Small intestine (tissue), 7 donors: ENCODE results near the gene MIPEP. TPM values are rescaled to one million over a fixed set of nuclear protein-coding genes. Genes with fewer than 3 reads are reported as not detected.

Source experiments
- DNase-seq, 2 donors: peaks; one replicate each; pipeline versions ENCODE4 v3.0.0 to v3.0.0-alpha.2; 2013
- FAIRE-seq: peaks from 2 replicates; lab custom pipeline; 2012; peaks lifted over from hg19 to GRCh38; lab: Jason Lieb, UNC
- H3K27ac ChIP-seq, 3 donors: one replicate each; pipeline ENCODE4 v1.5.1; 2013; ENCODE audit warnings: low read length in 2 of 3, mild to moderate bottlenecking in 2 of 3, control low read depth in 1 of 3, inconsistent platforms in 1 of 3, low read depth in 1 of 3, moderate library complexity in 1 of 3
- H3K27me3 ChIP-seq, 3 donors: one replicate each; pipeline ENCODE4 v1.6.1; 2013; ENCODE audit warnings: low read length in 3 of 3, inconsistent platforms in 1 of 3; ENCODE audit not compliant: control insufficient read depth in 3 of 3, insufficient read depth in 3 of 3
- H3K36me3 ChIP-seq, 3 donors: one replicate each; pipeline ENCODE4 v1.6.1; 2013; ENCODE audit warnings: low read length in 3 of 3, inconsistent platforms in 1 of 3, low read depth in 1 of 3, mild to moderate bottlenecking in 1 of 3, moderate library complexity in 1 of 3; ENCODE audit not compliant: control insufficient read depth in 3 of 3, insufficient read depth in 2 of 3
- H3K4me1 ChIP-seq, 3 donors: one replicate each; pipeline ENCODE4 v1.6.1; 2013; ENCODE audit warnings: low read length in 2 of 3, inconsistent platforms in 1 of 3, low read depth in 1 of 3, mild to moderate bottlenecking in 1 of 3, moderate library complexity in 1 of 3; ENCODE audit not compliant: control insufficient read depth in 3 of 3, insufficient read depth in 2 of 3
- H3K4me3 ChIP-seq, 3 donors: one replicate each; pipeline ENCODE4 v1.5.1; 2013; ENCODE audit warnings: low read length in 3 of 3, control low read depth in 1 of 3, inconsistent platforms in 1 of 3, low read depth in 1 of 3, mild to moderate bottlenecking in 1 of 3, moderate library complexity in 1 of 3
- H3K9me3 ChIP-seq, 2 donors: one replicate each; pipeline ENCODE4 v1.6.1; 2013; ENCODE audit warnings: low read depth in 1 of 2, low read length in 1 of 2; ENCODE audit not compliant: control insufficient read depth in 2 of 2, insufficient read depth in 1 of 2
- WGBS, 3 donors: extraction: QIAGEN DNeasy Blood & Tissue Kit; methylation state at CpG; one replicate each; pipeline ENCODE4 v1.1.7; 2013; 5-methylcytosine and 5-hydroxymethylcytosine counted together
- polyA plus RNA-seq, 4 donors: library from polyadenylated mRNA; stranded (reverse) in 3 of 4; unstranded in 1 of 4; fragments of 200-250 nt in 3 of 4; fragments of 120-200 nt in 1 of 4; gene quantifications; one replicate each; pipeline versions ENCODE4 v1.2.1 to v1.2.3, GENCODE V29; 2013
- donor health status: healthy with polysubstance abuse.
- donor health status: control.
- donor health status: control.
- donor health status: Bipolar disorder and iron deficiency.
- donor health status: healthy.

The MIPEP gene
- polyA plus RNA-seq, 4 donors: 10.3 to 19.8 (median 18.8) TPM

DNA sequence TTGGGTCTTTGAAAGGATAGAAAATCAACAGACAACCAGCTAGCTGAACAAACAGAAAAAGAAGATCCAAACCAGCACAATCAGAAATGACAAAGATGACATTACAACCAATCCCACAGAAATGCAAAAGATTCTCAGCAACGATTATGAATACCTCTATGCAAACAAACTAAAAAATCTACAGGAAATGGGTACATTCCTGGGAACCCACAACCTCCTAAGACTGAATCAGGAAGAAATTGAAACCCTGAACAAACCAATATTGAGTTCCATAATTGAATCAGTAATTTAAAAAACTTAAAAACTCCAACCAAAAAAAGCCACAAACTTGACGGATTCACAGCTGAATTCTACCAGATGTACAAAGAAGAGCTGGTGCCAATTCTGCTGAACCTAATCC lies 29.0 kb upstream of the MIPEP start:
- Histone ChIP-seq H3K9me3 (no peaks in the 10 kb centered on the region), H3K4me1 (no peaks in the 10 kb centered on the region), H3K27ac (no peak overlapping the region), H3K36me3 (no peaks in the 10 kb centered on the region), H3K4me3 (no peak overlapping the region), H3K27me3 (no peaks in the 10 kb centered on the region)
- DNase-seq (no peak), FAIRE-seq (no peak)
- 67 to 78% (median 72%) methylated on average over 2 of the region's 2 CpGs for WGBS, 3 donors

GRCh38 chr13:23915308-23915707 lies 26.1 kb upstream of the MIPEP start:
- 59 to 89% (median 77%) methylated on average over 3 of the region's 3 CpGs for WGBS, 3 donors
- no peaks in the 10 kb centered on the region for H3K27me3 ChIP-seq
- H3K9me3 ChIP-seq: no peaks in the 10 kb centered on the region
- no peaks in the 10 kb centered on the region for H3K36me3 ChIP-seq
- no peak for DNase-seq
- no peak overlapping the region for H3K4me3 ChIP-seq
- FAIRE-seq: no peak
- H3K27ac ChIP-seq: no peak overlapping the region
- no peaks in the 10 kb centered on the region for H3K4me1 ChIP-seq

DNA sequence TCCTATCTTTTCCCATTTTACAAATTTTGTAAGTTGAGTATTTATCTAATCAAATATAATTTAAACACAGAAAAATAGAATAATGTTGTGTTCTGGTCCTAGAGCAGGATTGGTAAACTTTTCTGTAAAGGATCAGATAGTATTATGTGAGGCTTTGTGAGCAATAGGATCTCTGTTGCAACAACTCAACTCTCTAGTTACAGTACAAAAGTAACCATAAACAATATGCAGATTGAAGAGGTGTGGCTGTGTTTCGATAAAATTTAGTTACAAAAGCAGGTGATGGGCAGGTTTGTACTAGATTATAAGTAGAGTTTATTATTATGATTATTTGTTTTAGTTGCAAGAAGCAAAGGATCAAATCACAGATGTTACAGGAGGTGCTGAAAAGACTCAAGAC lies 23.3 kb upstream of the MIPEP start:
- DNase-seq: no peak
- Histone ChIP-seq H3K27me3 (no peaks in the 10 kb centered on the region), H3K4me1 (no peaks in the 10 kb centered on the region), H3K9me3 (no peaks in the 10 kb centered on the region), H3K36me3 (no peaks in the 10 kb centered on the region), H3K4me3 (no peak overlapping the region), H3K27ac (no peak overlapping the region)
- WGBS, 3 donors: 65 to 77% (median 68%) methylated on average over 1 of the region's 1 CpG
- FAIRE-seq: no peak

- H3K36me3 ChIP-seq: no peaks in the 10 kb centered on the region
- H3K27ac ChIP-seq: no peak overlapping the region
- H3K9me3 ChIP-seq: no peaks in the 10 kb centered on the region
- peaks cover 0 to 4% (median 0%) of the 10 kb centered on the region in 3 donors for H3K27me3 ChIP-seq
- H3K4me3 ChIP-seq: no peak overlapping the region
- DNase-seq: peak; percentile 36 to 61
- FAIRE-seq: no peak
- no peaks in the 10 kb centered on the region for H3K4me1 ChIP-seq
Measured at GRCh38 chr13:23909606-23910005, 20.4 kb upstream of the MIPEP start.

DNA sequence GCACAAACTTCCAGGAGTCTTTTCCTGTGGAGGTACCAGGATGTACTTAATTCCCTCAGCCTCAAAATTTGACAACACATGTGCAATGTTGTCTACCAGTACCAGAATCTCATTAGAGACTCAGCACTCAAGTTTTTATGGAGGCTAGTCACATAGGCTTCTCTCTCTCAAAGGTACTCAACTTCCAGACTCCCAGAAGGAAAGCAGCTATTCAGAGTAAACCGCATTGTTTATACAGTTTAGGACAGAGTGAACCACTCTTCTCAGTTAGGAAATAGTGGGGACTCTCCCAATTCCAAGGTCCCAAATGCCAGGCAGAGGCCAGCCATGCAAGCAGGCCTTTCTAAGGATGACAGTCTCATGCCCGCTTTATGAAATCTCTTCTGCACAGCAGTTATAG lies 16.6 kb upstream of the MIPEP start:
- Histone ChIP-seq H3K4me3 (no peak overlapping the region), H3K9me3 (no peaks in the 10 kb centered on the region), H3K4me1 (no peaks in the 10 kb centered on the region), H3K27me3 (peaks cover 0 to 40% (median 15%) of the 10 kb centered on the region in 3 donors), H3K36me3 (no peaks in the 10 kb centered on the region), H3K27ac (no peak overlapping the region)
- DNase-seq (no peak), FAIRE-seq (no peak)
- WGBS, 3 donors: 85 to 93% (median 88%) methylated on average over 2 of the region's 2 CpGs

GRCh38 chr13:23903906-23904280 lies 14.7 kb upstream of the MIPEP start:
- WGBS, 3 donors: 37 to 54% (median 46%) methylated on average over 14 to 16 of the region's 16 CpGs
- Histone ChIP-seq H3K4me1 (no peaks in the 10 kb centered on the region), H3K36me3 (no peaks in the 10 kb centered on the region), H3K27ac (no peak overlapping the region), H3K27me3 (peaks cover 0 to 43% (median 15%) of the 10 kb centered on the region in 3 donors), H3K4me3 (no peak overlapping the region), H3K9me3 (no peaks in the 10 kb centered on the region)
- FAIRE-seq (no peak), DNase-seq (no peak)

- Histone ChIP-seq H3K4me3 (no peak overlapping the region), H3K36me3 (no peaks in the 10 kb centered on the region), H3K9me3 (no peaks in the 10 kb centered on the region), H3K27me3 (peaks cover 0 to 43% (median 15%) of the 10 kb centered on the region in 3 donors), H3K4me1 (no peaks in the 10 kb centered on the region), H3K27ac (no peak overlapping the region)
- DNase-seq (no peak), FAIRE-seq (no peak)
- 9 to 12% (median 11%) methylated on average over 55 to 67 of the region's 67 CpGs for WGBS, 3 donors
Measured at GRCh38 chr13:23902975-23903905, 14.0 kb upstream of the MIPEP start.

GRCh38 chr13:23901365-23901764 lies 12.2 kb upstream of the MIPEP start:
- no peak for DNase-seq
- no peaks in the 10 kb centered on the region for H3K36me3 ChIP-seq
- FAIRE-seq: no peak

More at GRCh38 chr13:23901365-23901764, 12.2 kb upstream of the MIPEP start:
- Histone ChIP-seq H3K4me1 (no peaks in the 10 kb centered on the region), H3K9me3 (no peaks in the 10 kb centered on the region), H3K27me3 (peaks cover 0 to 40% (median 15%) of the 10 kb centered on the region in 3 donors), H3K4me3 (no peak overlapping the region), H3K27ac (no peak overlapping the region)
- WGBS, 3 donors: 51 to 76% (median 67%) methylated on average over 4 of the region's 4 CpGs
